ENCODE results near the gene LYRM4.

Gene LYRM4

DNA sequence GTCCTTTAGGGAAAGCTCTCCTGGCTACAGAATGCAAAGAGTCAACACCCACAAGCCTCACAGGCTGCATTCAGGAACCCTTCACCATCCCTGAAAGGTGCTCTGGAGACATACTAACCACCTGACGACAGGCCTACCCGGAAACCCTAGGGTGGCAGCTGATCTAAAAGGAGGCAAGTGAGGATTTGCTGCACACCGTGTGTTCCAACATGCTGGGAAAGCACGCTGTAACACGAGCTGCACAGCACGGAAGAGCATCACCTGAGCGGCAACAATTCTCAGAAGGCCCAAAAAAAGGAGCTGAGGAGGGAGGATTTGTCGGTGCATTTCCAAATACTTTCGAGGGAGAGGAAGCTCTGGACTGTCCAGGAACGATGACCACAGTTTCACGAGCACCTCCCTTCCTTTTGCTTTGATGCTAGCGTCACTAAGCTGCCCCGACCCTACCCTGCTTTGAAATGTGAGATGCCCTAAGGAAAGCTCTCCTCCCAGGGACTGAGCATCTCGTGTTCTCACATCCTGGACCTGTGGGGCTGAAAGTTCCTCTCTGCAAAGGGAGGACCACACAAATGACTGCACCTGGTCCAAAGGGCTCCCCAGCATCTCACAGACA is 88.6 kb downstream of the LYRM4 start:
- DNase-seq, result peak; percentile 26

DNA sequence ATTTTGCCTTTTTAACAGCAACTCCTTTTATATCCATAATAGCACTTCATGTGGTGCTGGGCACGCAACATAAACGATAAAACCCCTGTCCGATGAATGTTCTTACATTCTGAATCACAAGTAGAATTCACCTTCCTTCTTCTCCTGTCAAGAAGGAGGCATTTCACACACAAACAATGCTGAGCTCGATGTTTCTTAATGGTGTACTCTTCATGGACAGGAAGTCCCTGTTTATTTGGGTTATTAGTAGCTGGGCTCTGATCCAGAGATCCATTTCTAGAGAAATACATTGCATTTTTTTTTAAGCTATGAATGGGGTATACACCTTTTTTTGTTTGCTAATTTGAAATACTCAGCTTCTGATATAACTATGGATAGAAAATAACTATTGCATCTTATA is 93.2 kb downstream of the LYRM4 start:
- DNase-seq, result no peak

DNA sequence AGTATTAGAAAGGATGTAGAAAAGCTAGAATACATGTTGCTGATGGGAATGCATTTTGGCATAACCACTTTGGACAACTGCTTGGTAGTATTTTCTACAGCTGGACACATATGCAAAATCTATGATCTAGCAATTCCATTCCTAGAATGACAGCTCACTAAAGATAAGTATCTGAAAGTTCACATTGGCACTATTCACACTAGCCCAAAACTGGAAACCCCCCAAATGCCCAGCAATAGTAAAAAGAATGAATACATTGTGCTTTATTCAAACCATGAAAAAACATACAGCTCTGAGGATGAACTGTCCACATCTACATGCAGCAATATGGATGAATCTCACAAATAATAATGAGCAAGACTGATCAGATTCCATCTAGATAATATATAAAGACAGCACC is 96.7 kb downstream of the LYRM4 start:
- DNase-seq, result no peak

DNA sequence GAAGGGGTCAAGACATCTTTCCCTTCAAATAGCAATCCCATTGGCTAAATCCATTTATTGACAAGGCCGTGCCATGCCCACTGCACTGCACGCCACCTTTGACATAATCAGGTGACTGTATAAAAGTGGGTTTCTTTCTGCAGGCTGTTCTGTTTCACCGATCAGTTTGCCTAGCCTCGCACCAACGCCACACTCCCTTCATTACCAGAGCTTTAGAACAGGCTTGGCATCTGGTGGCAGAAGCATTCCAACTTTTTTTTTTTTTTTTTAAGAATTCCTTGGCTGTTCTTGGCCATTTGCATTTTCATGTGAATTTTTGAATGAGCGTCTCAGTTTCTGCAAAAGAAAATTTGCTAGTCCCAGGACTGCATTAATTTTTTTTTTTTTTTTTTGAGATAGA is 97.5 kb downstream of the LYRM4 start:
- DNase-seq, result no peak

DNA sequence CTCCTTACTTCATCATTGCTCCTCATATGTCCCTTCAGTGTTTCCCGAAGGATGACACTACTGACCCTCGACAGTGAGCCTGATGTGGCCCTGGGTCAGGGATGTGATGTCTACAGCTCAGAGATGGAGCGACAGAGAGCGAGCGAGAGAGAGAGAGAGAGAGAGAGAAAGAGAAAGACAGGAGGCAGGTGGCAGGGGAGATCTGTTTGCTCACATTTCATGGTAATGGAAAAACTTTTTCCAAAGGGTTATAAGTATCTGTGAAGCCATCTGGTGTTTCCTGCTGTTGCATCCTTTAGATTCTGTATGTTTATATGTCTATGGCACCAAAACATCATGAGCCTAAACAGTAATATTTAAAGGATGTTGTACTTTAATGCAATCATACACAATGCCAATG is 98.4 kb downstream of the LYRM4 start:
- no peak for DNase-seq

DNA sequence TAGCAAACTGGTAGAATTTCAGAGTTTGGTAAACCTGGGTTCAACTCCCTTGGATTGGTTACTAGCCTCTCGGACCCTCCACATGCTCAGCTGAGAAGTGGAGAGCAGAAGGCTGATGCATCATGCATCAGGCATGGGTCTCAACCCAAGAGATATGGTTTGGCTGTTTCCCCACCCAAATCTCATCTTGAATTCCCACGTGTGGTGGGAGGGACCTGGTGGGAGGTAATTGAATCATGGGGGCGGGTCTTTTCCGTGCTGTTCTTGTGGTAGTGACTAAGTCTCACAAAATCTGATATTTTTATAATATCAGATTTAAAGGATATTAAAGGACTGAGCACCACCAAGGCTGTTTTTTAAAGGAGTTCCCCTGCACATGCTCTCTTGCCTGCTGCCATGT is 100.5 kb downstream of the LYRM4 start:
- DNase-seq, result no peak

DNA sequence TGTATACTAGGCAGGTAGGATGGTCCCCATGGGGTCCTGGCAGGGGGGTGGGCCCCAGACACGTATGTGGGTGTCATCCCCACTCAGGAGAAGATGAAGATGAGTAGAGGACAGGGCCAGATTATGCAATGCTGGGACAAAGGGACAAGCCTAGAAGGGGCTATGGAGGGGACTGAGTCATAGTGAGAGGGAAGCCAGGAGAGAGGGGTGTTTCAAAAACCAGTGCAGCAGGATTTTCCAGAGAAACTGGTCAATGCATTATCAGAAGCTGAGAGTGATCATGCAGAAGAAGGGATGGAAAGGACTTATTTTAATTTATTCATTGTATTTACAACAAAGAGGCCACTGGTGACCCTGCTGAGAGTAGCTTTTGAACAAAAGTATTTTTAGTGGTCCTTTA is 101.6 kb downstream of the LYRM4 start:
- peak; percentile 14 for DNase-seq

DNA sequence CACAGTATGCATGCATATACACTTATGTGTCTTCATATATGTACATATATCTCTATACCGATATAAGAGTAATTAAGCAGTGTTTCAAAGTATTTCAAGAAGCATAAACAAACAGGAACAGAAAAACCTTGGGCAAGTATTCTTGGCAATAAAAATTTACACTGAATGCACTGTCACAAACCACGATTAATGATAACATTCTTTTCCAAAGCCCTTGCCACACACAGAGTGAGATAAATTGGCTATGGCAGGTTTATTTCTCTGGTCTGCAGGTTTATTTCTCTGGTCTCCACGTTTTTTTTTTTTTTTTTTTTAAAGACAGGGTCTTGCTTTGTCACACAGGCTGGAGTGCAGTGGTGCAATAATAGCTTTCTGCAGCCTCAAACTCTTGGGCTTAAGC is 102.6 kb downstream of the LYRM4 start:
- DNase-seq, result no peak

DNA sequence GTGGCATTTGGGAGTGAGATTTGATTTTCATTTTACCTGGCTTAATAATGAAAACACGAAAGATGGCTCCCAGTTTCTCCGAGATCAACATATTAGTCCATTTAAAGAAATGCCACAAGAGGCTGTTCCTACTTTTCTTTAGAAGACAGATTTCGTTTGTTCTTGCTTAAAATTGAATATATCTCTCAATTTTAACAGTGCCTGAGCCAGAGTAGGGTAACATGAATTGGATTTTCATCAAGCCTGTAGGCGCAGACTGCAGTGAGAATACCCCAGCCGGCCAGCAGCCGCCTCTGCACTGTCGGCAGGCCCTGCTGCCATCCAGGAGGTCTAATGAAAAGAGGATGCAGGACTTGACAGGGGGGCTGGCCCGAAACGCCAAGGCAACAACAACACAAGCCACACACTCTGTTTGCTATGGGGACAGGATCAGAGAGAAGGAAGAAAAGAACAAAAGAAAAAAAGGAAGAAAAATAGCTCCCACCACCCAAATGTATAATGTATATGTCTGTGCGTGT is 103.1 kb downstream of the LYRM4 start:
- DNase-seq, result no peak

DNA sequence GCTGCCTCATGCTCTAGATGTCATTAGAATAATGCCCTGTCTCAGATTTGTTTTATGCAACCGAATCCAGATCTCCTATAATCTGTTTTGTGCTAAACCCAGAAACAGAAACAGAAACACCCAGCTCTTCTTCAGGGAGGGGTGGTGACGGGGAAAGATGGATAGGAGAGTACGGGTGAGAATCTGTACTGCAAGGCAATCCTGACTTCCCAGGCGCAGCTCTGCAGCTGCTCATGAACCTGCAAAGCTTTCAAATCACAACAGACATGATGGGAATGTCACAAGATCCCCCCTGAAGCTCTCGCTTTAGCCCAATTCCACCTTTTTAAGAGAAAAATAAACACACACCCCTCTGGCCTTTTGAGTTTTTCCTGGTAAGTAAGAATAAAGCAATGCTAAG is 104.1 kb downstream of the LYRM4 start:
- no peak for DNase-seq

DNA sequence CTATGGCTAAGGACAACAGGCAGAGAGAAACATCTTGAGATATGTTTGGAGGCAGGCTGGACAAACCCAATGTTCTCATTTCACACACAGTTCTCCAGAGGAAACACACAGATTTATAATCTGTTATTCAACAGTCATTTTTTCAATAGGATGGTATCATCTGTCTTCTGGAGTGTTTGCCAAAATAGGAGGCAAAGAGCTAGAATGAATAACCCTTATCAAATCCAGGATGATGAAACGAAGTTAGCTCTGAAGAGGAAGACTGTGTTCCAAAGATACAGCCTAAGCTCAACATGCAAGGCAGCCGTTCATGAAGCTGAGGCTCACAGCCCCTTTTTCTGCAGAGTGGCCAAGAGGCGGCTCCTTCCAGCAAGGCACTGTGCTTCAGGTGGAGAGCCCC is 104.8 kb downstream of the LYRM4 start:
- no peak for DNase-seq

DNA sequence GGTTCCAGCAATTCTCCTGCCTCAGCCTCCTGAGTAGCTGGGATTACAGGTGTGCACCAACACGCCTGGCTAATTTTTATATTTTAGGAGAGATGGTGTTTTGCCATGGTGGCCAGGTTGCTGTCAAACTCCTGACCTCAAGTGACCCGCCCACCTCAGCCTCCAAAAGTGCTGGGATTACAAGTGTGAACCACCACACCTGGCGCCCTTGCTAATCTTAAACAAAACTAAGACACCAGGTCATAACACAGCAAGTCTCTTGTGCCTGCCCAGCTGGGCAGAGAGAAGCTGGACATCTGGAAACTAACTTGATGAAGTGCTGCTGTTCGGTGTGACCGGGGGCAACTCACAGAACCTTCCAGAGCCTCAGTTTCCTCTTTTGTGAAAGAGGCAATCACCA is 107.6 kb downstream of the LYRM4 start:
- DNase-seq, result no peak

DNA sequence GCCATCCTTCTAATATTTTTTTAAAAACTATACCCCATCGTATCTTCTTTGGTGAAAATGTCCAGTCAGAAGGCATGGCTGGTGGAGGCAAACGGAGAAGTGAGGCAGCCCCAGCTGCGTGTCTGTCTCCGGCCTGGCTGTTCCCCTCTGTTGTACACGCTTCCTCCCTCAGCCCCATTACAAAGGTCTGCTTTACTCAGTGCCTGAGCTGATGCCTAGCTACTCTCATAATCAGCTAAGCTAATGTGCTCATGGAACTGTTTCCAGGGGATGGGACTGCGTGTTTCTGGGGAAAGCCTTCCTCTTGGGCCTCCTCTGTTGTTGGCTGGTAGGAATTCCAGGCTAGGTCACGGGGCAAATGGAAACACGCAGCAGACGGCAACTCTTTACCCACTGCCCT is 108.3 kb downstream of the LYRM4 start:
- no peak for DNase-seq

DNA sequence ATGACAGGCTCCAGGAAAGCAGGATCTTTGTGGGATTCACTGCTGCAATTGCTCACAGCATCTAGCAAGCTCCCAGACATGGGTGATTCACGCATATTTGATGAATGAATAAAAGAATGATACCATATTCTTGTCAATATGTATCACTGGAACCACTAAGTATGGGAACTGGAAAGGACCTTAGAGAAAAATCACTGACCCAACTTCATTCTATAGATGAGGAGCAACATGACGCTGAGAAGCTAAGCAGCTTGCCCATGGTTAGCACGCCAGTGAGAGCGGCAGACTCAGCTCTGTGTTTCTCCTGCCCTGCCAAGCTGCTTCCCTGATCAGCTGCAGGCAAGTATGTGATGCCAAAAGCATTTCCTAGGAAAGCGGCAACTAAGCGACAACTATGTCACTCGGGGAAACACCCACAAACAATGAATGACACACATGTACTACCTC is 108.8 kb downstream of the LYRM4 start:
- no peak for DNase-seq

DNA sequence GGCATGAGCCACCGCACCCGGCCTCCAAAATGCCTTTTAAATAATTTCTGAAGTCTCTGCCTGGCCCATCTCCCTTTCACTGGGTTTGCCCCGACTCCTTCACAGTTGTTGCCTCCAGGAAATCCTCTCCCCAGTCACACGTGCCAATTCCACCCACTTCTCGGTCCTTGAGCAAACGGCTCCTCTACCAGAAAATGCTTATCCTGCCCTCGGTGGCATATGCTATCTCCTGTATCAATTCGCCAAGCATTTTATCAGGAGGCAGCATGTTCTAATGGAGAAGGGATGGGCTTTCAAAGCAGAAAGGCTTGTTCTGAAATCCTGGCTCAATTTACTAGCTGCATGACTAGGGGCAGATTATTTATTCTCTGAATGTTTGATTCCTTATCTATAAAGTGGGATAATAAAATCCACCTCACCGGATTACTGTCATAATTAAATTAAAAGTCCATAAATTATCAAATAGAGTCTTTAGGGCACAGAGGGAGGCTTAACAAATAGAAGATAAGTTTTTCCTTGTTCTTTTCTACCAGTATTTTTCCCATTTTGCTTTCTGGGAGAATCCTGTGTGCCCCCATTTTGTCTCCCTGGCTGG is 109.3 kb downstream of the LYRM4 start:
- no peak for DNase-seq

DNA sequence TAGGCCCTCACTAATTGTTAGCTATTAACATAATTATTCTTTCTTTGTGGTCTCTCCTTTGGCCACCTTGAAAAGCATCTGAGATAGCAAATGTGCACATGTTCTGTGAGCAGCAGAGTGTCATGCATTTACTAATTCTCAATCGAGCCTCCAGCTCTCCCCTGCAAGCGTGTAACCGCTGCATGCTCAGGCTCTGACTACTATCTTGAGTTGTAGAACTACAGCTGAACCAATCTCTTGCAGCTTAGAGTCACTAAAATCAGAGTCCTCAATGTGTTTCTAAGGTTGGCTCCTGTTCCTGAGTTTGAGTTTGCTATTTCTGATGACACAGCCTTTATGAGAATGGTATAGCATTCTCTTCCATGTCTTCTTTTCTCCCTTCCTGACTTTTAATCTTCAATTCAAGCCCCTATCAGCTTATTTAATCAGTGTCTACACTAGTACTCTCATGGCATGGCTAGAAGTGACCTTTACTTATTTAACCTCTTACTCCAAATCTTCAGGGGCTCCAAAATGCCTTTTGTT is 110.1 kb downstream of the LYRM4 start:
- DNase-seq, result no peak

DNA sequence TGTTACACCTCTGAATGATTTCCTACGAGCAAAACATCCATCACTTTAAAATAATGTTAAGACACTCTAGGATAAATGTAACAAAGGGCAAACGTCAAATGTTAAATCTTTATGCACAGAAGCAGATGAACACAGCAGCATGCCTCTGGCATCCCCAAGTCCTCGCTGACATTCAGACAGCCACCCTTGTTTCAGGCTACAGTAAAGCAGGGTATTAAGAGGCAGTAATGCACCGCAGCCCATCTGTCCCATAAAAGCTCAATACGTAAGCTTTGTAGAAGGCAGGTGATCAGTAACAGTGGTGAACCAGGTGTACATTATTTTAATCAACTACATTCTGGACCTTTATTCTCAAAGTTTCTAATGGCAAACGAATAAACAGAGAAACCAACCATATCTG is 110.9 kb downstream of the LYRM4 start:
- DNase-seq, result no peak

DNA sequence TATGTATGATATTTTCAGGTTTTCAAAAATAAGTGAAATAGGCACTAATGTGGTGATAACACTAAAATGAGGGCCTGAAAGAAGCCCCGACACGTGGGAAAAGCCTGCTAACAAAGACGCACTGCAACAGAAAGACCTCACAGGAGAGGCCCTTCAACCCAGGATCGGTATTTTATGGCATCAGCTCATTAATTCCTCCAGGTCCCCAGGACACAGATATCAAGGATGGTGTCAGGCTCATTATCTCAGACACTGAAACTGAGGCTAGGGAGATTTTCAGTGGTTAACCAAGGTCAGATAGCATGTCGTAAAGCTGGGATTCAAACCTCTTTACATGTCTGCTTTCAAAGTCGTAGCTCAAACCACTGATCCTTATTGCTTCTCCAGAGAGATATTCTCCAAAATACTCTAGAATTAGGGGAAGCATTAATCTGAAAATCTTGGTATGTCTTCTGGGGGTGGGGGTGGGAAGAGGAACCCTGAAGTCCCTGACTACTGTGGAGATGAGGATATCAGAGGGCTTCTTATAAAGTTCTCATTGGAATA is 111.5 kb downstream of the LYRM4 start:
- no peak for DNase-seq

DNA sequence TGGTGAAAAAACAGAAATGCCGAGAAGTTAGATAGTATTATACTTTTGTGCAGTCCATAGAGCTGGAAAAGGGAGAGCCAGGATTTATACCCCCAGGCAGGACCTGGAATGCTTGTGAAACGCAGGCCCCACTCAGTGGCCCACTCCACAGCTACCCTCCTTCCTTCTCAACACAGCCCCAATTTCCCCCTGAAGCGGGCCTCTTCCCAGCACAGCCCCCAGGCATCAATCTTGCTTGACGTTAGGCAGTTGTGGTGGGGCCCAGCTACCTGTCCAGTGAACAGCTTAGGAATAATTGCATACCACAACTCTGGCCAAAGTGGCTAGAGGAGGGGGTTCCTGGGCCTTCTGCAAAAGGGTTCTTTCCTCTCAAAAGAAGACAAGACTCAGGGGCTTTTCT is 114.4 kb downstream of the LYRM4 start:
- no peak for DNase-seq

DNA sequence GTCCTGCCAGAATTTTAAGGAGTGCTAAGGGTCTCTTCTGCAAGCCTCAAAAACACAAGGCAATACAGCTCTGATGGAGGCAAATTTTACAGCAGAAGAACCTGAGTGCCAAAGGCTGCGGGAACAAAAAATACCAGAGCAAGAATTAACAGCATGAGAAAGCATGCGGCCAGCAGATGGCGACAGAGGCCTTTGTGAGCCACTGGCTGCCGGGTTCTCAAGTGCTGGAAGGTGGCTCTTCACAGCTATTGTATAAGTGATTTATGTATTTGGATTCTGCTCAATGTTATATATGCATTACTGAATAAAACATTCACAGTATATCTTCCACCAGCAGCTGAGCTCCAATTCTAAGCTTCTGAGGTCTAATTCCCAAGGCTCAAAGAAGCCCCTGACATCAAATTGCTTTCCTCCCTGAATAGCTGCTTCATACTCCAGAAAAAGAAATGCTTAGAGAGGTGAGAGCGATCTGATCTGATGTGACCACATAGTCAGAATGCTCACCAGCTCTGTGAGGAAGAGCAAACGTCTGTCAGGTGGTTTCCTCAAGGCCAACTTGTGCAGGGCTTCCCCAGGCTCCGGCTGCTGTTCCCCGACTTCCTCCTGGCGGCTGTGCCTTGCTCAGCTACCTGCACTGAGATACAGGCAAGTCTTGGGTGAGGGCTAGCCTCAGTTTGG is 117.0 kb downstream of the LYRM4 start:
- DNase-seq, result peak; percentile 31

DNA sequence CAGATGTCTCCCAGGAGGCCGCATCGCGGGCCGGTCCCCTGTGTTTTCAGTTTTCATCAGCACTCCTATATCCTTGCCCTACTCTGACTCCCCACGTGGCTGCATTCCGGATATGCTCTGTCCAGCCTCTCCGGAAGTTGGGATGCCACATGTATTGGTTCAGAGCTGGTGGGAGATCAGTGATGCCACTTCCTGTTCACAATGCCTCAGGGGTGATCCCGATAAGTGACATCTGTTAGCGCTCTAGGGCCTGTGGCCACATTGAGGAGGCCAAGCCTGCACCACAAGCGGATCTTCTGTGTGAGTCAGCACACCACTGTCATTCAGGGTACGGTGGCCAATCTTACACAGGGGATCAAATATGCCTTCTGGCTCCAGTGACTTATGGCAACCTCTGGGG is 117.8 kb downstream of the LYRM4 start:
- no peak for DNase-seq

DNA sequence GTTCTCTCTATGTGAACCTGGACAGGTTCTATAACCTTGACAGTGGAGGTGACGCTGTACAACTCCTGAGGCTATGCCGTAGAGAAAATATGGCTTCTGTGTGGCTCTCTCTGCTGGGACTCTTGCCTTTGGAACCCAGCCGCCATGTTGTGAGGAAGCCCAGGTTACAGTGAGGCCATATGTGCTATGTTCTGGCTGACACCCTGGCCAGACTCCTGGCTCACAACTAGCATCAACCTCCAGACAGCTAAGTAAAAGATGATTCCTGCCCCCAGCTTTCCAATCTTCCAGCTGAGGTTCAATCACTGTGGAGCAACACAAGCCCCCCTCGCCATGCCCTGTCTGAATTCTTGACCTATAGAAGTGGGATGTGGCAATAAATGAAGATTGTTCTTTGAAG is 118.6 kb downstream of the LYRM4 start:
- no peak for DNase-seq

DNA sequence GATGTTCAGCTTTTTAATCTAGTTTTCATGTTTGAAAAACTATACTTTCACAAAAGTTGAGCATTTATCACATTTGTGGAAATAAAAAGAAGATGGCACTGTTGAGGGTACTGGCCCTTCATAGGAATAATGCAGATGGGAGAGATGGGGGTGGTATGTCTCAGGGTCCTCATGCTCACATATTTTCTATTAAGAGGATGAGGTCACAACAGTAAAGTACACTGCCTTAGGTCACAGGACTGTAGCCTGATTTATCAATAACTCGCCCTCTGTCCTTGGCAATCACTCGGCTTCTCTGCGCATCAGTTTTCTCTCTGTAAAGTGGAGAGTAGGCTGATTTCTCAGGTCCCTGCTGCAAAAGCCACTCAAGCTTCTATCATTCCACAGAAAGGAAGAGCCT is 119.7 kb downstream of the LYRM4 start:
- no peak for DNase-seq
